Bronchial epithelial cell (primary cell): ENCODE measurements around the gene ASIC4. TPM values are rescaled to one million over a fixed set of nuclear protein-coding genes. Genes with fewer than 3 reads are reported as not detected.

Source experiments
- DNase-seq: peaks from one replicate; pipeline ENCODE4 v3.0.0-alpha.2; 2010; ENCODE audit warnings: low read depth
- FAIRE-seq: peaks from 2 replicates; lab custom pipeline; 2011; peaks lifted over from hg19 to GRCh38; lab: Jason Lieb, UNC
- H3K27me3 ChIP-seq: 2 replicates; pipeline ENCODE4 v1.5.1; 2011; ENCODE audit warnings: low read length; ENCODE audit not compliant: control insufficient read depth, insufficient read depth
- H3K36me3 ChIP-seq: 2 replicates; pipeline ENCODE4 v1.5.1; 2011; ENCODE audit warnings: low read length; ENCODE audit not compliant: control insufficient read depth, insufficient read depth
- H3K4me3 ChIP-seq: 2 replicates; pipeline ENCODE4 v1.5.1; 2011; ENCODE audit warnings: mild to moderate bottlenecking, low read depth, low read length, control low read depth
- total RNA-seq: library from RNA; depleted of rRNA; stranded (reverse); fragments of >200 nt; gene quantifications from 2 replicates; pipeline ENCODE4 v1.2.1, GENCODE V29; 2014
- TF ChIP-seq, protein P1 (sequence below): IDR thresholded peaks from 2 replicates; pipeline ENCODE4 v1.5.1; 2011; ENCODE audit warnings: mild to moderate bottlenecking, moderate library complexity, low read length, control low read depth, inconsistent platforms; ENCODE audit not compliant: insufficient read depth, severe bottlenecking

The ASIC4 gene
- total RNA-seq, 1 donor from 2014 or later: 0.53 TPM

DNA sequence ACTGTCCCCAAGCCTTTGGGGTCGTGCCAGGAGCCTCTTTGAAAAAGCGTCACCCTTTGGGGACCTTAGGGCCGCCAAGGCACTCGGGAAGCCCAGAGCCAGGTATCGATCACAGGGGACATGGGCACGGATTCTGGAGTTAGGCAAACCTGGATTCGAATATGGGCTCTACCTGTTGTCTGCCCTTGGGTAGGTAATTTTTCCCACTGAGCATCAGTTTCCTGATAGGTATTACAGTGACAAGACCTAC is 38.8 kb downstream of the ASIC4 start:
- FAIRE-seq (no peak), DNase-seq (no peak)
- Histone ChIP-seq H3K27me3 (peaks cover 3% of the 10 kb centered on the region), H3K4me3 (peak overlapping the region; percentile 62), H3K36me3 (no peaks in the 10 kb centered on the region)
- TF ChIP-seq, protein P1, sequence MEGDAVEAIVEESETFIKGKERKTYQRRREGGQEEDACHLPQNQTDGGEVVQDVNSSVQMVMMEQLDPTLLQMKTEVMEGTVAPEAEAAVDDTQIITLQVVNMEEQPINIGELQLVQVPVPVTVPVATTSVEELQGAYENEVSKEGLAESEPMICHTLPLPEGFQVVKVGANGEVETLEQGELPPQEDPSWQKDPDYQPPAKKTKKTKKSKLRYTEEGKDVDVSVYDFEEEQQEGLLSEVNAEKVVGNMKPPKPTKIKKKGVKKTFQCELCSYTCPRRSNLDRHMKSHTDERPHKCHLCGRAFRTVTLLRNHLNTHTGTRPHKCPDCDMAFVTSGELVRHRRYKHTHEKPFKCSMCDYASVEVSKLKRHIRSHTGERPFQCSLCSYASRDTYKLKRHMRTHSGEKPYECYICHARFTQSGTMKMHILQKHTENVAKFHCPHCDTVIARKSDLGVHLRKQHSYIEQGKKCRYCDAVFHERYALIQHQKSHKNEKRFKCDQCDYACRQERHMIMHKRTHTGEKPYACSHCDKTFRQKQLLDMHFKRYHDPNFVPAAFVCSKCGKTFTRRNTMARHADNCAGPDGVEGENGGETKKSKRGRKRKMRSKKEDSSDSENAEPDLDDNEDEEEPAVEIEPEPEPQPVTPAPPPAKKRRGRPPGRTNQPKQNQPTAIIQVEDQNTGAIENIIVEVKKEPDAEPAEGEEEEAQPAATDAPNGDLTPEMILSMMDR: no peak

DNA sequence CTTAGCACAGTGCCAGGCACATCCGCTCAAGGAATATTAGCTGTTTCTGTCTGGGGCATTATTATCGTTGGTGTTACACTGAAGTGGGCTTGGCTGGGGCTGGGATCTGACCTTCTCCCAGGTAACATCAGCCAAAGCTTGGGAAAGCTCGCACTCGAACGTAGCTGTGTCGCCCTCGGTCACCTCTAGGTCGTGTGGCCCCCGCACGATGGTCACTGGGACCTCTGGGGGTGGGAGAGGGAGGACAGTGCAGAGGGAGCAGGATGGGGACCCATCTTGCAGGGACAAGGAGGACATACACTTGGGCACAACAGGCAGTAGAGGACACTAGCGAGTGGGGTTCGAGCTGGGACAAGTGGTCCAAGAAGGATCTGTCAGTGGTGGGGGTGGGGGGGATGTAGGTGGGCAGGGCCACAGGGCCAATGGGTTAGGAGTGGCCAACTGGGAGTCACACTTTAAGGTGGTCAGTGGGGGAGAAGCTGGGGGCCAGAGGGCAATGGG is 39.2 kb downstream of the ASIC4 start:
- peaks cover 3% of the 10 kb centered on the region for H3K27me3 ChIP-seq
- no peak overlapping the region for H3K4me3 ChIP-seq
- DNase-seq (no peak), FAIRE-seq (no peak)
- H3K36me3 ChIP-seq: no peaks in the 10 kb centered on the region
- TF ChIP-seq, protein P1: no peak

DNA sequence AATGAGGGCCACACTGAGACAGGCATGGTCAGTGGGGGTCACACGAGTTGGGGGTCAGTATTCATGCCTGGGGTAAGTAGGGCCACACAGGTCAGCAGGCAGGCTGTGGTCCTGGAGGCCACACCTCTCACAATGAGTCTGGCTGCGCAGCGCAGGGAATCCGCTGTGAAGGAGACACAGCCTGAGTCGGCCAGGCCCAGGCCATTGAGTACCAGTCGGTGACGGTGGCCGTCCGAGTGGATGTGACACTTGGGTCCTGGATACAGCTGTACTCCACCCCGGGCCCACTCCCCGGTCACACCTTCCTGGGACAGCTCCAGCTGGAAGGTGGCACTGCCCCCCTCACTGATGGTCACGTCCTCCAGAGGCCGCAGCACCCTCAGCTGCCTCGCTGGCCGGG is 40.1 kb downstream of the ASIC4 start:
- peaks cover 3% of the 10 kb centered on the region for H3K27me3 ChIP-seq
- no peak overlapping the region for H3K4me3 ChIP-seq
- DNase-seq (no peak), FAIRE-seq (no peak)
- H3K36me3 ChIP-seq: no peaks in the 10 kb centered on the region
- TF ChIP-seq, protein P1: no peak

DNA sequence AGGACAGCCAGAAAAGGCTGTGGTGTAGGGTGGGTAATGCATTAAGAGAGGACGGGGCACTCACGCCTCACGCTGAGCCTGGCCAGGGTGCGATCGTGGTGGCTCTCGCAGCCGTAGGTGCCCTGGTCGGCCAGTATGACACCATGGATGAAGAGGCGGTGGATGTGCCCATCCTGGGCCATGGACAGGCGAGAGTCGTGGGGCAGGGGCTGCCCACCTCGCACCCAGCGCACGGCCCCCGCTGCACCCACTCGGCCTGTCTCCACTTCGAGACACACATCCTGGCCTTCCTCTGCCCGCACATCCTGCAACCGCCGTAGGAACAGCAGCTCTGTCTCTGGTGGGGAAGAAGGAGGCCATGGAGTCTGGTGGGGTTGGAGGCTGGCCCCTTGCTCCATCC is 41.7 kb downstream of the ASIC4 start:
- Histone ChIP-seq H3K4me3 (no peak overlapping the region), H3K27me3 (peaks cover 3% of the 10 kb centered on the region), H3K36me3 (no peaks in the 10 kb centered on the region)
- TF ChIP-seq, protein P1: no peak
- DNase-seq (no peak), FAIRE-seq (no peak)

DNA sequence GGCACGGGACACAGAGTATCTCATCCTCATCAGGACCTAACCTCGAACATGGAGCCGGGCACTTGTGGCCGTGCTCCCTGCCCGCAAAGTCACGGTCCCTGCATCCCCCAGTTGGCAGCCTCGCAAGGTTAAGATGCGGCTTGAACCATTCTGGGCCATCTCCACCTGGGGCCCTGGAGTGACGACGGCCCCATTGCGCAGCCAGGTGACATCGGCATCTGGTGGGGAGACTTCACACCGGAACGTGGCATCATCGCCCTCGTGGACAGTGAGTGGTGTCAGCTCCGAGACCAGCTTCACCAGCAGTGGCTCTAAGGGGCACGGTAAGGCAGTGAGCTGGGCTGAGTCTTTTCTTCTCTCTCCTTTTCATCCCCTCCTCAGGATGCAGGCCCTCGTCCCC is 42.1 kb downstream of the ASIC4 start:
- TF ChIP-seq, protein P1: no peak
- H3K27me3 ChIP-seq: peaks cover 3% of the 10 kb centered on the region
- no peaks in the 10 kb centered on the region for H3K36me3 ChIP-seq
- H3K4me3 ChIP-seq: no peak overlapping the region
- no peak for FAIRE-seq
- no peak for DNase-seq

DNA sequence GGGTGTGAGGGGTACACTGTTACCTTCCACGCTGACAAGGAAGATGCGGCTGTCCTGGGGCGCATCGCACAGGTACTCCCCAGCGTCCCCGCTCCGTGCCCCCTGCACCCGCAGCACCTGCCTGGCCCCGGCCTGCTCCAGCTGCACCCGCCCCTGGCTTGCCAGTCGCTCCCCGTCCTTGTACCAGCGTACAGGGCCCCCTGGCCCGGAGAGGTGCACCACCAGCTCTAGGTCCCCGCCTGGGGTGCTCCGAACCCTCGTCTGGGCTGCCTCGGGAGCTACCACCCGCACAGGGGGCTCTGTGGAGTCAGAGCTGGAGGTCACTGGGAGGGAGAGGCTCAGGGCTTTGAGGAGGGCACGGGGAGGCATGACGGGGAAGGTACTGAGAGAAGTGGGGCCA is 43.0 kb downstream of the ASIC4 start:
- TF ChIP-seq, protein P1: no peak
- FAIRE-seq (no peak), DNase-seq (no peak)
- no peak overlapping the region for H3K4me3 ChIP-seq
- peaks cover 3% of the 10 kb centered on the region for H3K27me3 ChIP-seq
- H3K36me3 ChIP-seq: no peaks in the 10 kb centered on the region
